ENCODE results near the gene APLN. TPM values are rescaled to one million over a fixed set of nuclear protein-coding genes. Genes with fewer than 3 reads are reported as not detected.

Gene APLN
- total and polyA plus RNA-seq, 2 of the 13 experiments (the other 11 are each of a cell fraction or from before 2014, with no cell fraction given) = 0.02 to 0.17 TPM

GRCh38 chrX:129600981-129601424 is 53.8 kb downstream of the APLN start:
- 60% methylated on average over 5 of the region's 11 CpGs for WGBS (ENCODE audit: low lambda C conversion rate)
- in situ Hi-C loops (cut with HindIII; ENCODE audit: extremely low pct_ligation_motif_present, low pct_unique_long_range_greater_than_20kb) = loop anchor here (25.0 kb wide), 1 partner anchor 461 kb away; no protein-coding TSS in a partner anchor

More at GRCh38 chrX:129600981-129601424, 53.8 kb downstream of the APLN start:
- ATAC-seq (peak; percentile 63), DNase-seq (ENCODE audit: low spot score) (peak; percentile 4), FAIRE-seq (peak; percentile 68)
- H3K36me3 ChIP-seq (replicated peaks in 1 of 2; ENCODE audit: control insufficient read depth in 1 of 2, insufficient read depth in 2 of 2, low read length in 2 of 2) = no peaks in the 10 kb centered on the region
- H4K20me1 ChIP-seq (ENCODE audit: insufficient read depth, low read length) = no peaks in the 10 kb centered on the region
- POLR2A ChIA-PET = no interaction called here
- CTCF ChIA-PET (ENCODE audit: low intra/inter-chr PET ratio, low total read pairs) = no interaction called here
- H3K27ac ChIP-seq (ENCODE audit: extremely low read length, insufficient read depth, low read length) = no peak overlapping the region
- TF ChIP-seq ZNF670 (CRISPR knock-in tag; IDR thresholded peaks at IDR 0.05; ENCODE audit: borderline replicate concordance) (no peak), CTCF (CRISPR knock-in tag; IDR thresholded peaks at IDR 0.05) (peak; percentile 57), ZNF687 (CRISPR knock-in tag; IDR thresholded peaks at IDR 0.05) (peak; percentile 20; the same call in 1 of the 2 replicates), STAG1 (CRISPR knock-in tag; IDR thresholded peaks at IDR 0.05) (peak; percentile 19; the same call in 1 of the 2 replicates)
- H3K79me2 ChIP-seq (ENCODE audit: insufficient read depth, low read length) = no peaks in the 10 kb centered on the region
- BruUV-seq (replicated peaks) = no TSS peak
- H3K4me1 ChIP-seq (ENCODE audit: insufficient read depth, low read length) = 0 out of 2 replicates have a peak, but pooled peaks cover 8% of the 10 kb centered on the region
- intact Hi-C loops (cut with micrococcal nuclease; ENCODE audit: unreplicated experiment) = no loop called here
- H3K9ac ChIP-seq (ENCODE audit: insufficient read depth, low read depth, low read length) = no peak overlapping the region
- H3K27me3 ChIP-seq (ENCODE audit: control insufficient read depth in 1 of 2, insufficient read depth in 2 of 2, low read length in 2 of 2) = no peaks in the 10 kb centered on the region
- no peak overlapping the region for H3K4me2 ChIP-seq (ENCODE audit: low read depth, low read length)
- no peaks in the 10 kb centered on the region for H3K9me3 ChIP-seq (ENCODE audit: low read length)
- H3K4me3 ChIP-seq (replicated peaks in 1 of 3; ENCODE audit: insufficient read depth in 1 of 3, low read depth in 2 of 3, low read length in 3 of 3) = no peak overlapping the region
- no peak overlapping the region for H2AFZ ChIP-seq (ENCODE audit: low read length)
